H1 (cell line): Measurements from ENCODE around the gene HEATR5A.

Experiments used
- ATF2 ChIP-seq: IDR thresholded peaks from 2 replicates; pipeline ENCODE4 v1.6.1; 2012; ENCODE audit warnings: low read length, inconsistent platforms
- CTCF ChIP-seq, 3 experiments: IDR thresholded peaks; 1 replicate in 2 of 3; 2 replicates in 1 of 3; pipeline versions ENCODE4 v1.5.1 to v1.6.1; 2011; ENCODE audit warnings: low read length in 3 of 3, mild to moderate bottlenecking in 3 of 3, inconsistent platforms in 2 of 3, low read depth in 1 of 3, moderate library complexity in 1 of 3; ENCODE audit not compliant: insufficient read depth in 1 of 3; ENCODE audit errors: control extremely low read depth in 1 of 3
- EGR1 ChIP-seq: IDR thresholded peaks from 2 replicates; pipeline ENCODE4 v1.6.1; 2011; ENCODE audit warnings: low read depth, low read length, borderline replicate concordance
- MAFK ChIP-seq: IDR thresholded peaks from 2 replicates; pipeline ENCODE4 v1.6.1; 2012; ENCODE audit warnings: low read depth, mild to moderate bottlenecking, improper control_type of control experiment, low read length
- POLR2AphosphoS5 ChIP-seq: IDR thresholded peaks from 2 replicates; pipeline ENCODE4 v1.6.1; 2011; ENCODE audit warnings: low read depth, low read length
- RXRA ChIP-seq: IDR thresholded peaks from 2 replicates; pipeline ENCODE4 v1.6.1; 2011; ENCODE audit warnings: low read depth, mild to moderate bottlenecking, low read length, moderate library complexity; ENCODE audit not compliant: insufficient read depth

GRCh38 chr14:31336646-31337045 lies 83.7 kb downstream of the HEATR5A start:
- TF ChIP-seq MAFK (no peak), POLR2AphosphoS5 (no peak), CTCF (IDR thresholded peaks at IDR 0.05; ENCODE audit: control extremely low read depth in 1 of 3, insufficient read depth in 1 of 3, low read depth in 1 of 3, low read length in 3 of 3) (no peak), EGR1 (no peak), ATF2 (no peak), RXRA (no peak)
